HG03045 (cell line): ENCODE measurements around the gene HSPBAP1.

Experiments used
- ATAC-seq: cut with Tn5 transposase; IDR thresholded peaks from one replicate; pipeline ENCODE4 v1.9.1; 2021; ENCODE audit warnings: mild to moderate bottlenecking, moderate library complexity; ENCODE audit not compliant: unreplicated experiment

HSPBAP1 gene

DNA sequence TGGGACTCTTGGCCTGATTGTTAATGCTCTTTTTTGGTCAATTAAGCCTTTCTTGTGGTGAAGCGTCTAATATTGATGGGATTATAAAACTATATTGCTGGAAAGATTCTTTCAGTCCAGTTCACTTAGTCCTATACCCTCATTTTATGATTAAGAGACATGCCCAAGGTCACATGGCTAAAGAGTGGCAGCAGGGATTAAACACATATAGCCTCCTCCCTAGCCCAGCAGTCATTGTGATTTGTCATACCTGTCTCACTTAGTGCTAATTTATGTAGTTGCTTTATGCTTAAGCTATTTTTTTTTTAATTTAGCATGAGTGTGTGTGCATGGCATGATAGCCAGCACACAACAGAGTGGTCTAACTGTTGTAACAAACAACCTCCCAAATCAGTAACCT, 103.5 kb downstream of the HSPBAP1 start:
- no peak for ATAC-seq
